ENCODE results near the gene MED13L. TPM values are rescaled to one million over a fixed set of nuclear protein-coding genes. Genes with fewer than 3 reads are reported as not detected.

The MED13L gene
- total RNA-seq, 1 donor from 2014 or later: 39.8 TPM

GRCh38 chr12:116067892-116068291 lies 209.6 kb downstream of the MED13L start:
- Histone ChIP-seq H3K4me3 (ENCODE audit: low read depth, low read length) (no peak overlapping the region), H3K36me3 (ENCODE audit: control insufficient read depth, insufficient read depth, low read length) (no peaks in the 10 kb centered on the region), H3K27me3 (ENCODE audit: control insufficient read depth, insufficient read depth, low read length) (no peaks in the 10 kb centered on the region)
- FAIRE-seq: peak; percentile 7
- DNase-seq (ENCODE audit: low read depth): no peak
- TF ChIP-seq CTCF (IDR thresholded peaks at IDR 0.05; ENCODE audit: insufficient read depth, low read length, severe bottlenecking): no peak

- TF ChIP-seq CTCF (IDR thresholded peaks at IDR 0.05; ENCODE audit: insufficient read depth, low read length, severe bottlenecking): peak; percentile 73
- H3K36me3 ChIP-seq (ENCODE audit: control insufficient read depth, insufficient read depth, low read length): no peaks in the 10 kb centered on the region
- H3K4me3 ChIP-seq (ENCODE audit: low read depth, low read length): no peak overlapping the region
- no peaks in the 10 kb centered on the region for H3K27me3 ChIP-seq (ENCODE audit: control insufficient read depth, insufficient read depth, low read length)
- DNase-seq (ENCODE audit: low read depth): peak; percentile 48
- FAIRE-seq: no peak
Observed at GRCh38 chr12:116066381-116067230, 210.9 kb downstream of the MED13L start.

- Histone ChIP-seq H3K27me3 (ENCODE audit: control insufficient read depth, insufficient read depth, low read length) (no peaks in the 10 kb centered on the region), H3K4me3 (ENCODE audit: low read depth, low read length) (no peak overlapping the region), H3K36me3 (ENCODE audit: control insufficient read depth, insufficient read depth, low read length) (no peaks in the 10 kb centered on the region)
- no peak for TF ChIP-seq CTCF (IDR thresholded peaks at IDR 0.05; ENCODE audit: insufficient read depth, low read length, severe bottlenecking)
- no peak for FAIRE-seq
- no peak for DNase-seq (ENCODE audit: low read depth)
Observed at GRCh38 chr12:116065606-116066005, 211.9 kb downstream of the MED13L start.

GRCh38 chr12:116064493-116064892 lies 213.0 kb downstream of the MED13L start:
- Histone ChIP-seq H3K36me3 (ENCODE audit: control insufficient read depth, insufficient read depth, low read length) (no peaks in the 10 kb centered on the region), H3K4me3 (ENCODE audit: low read depth, low read length) (no peak overlapping the region), H3K27me3 (ENCODE audit: control insufficient read depth, insufficient read depth, low read length) (no peaks in the 10 kb centered on the region)
- DNase-seq (ENCODE audit: low read depth) (no peak), FAIRE-seq (no peak)
- no peak for TF ChIP-seq CTCF (IDR thresholded peaks at IDR 0.05; ENCODE audit: insufficient read depth, low read length, severe bottlenecking)

- no peaks in the 10 kb centered on the region for H3K36me3 ChIP-seq (ENCODE audit: control insufficient read depth, insufficient read depth, low read length)
- DNase-seq (ENCODE audit: low read depth) (no peak), FAIRE-seq (no peak)
- TF ChIP-seq CTCF (IDR thresholded peaks at IDR 0.05; ENCODE audit: insufficient read depth, low read length, severe bottlenecking): no peak
- no peak overlapping the region for H3K4me3 ChIP-seq (ENCODE audit: low read depth, low read length)
- no peaks in the 10 kb centered on the region for H3K27me3 ChIP-seq (ENCODE audit: control insufficient read depth, insufficient read depth, low read length)
Observed at GRCh38 chr12:116062698-116063097, 214.8 kb downstream of the MED13L start.

Measured in bronchial epithelial cell (primary cell).